HG03442 (cell line): ENCODE data around the gene DHRS12.

Experiments
- ATAC-seq: cut with Tn5 transposase; IDR thresholded peaks from one replicate; pipeline ENCODE4 v1.9.1; 2021; ENCODE audit warnings: mild to moderate bottlenecking, moderate library complexity; ENCODE audit not compliant: unreplicated experiment

The DHRS12 gene

DNA sequence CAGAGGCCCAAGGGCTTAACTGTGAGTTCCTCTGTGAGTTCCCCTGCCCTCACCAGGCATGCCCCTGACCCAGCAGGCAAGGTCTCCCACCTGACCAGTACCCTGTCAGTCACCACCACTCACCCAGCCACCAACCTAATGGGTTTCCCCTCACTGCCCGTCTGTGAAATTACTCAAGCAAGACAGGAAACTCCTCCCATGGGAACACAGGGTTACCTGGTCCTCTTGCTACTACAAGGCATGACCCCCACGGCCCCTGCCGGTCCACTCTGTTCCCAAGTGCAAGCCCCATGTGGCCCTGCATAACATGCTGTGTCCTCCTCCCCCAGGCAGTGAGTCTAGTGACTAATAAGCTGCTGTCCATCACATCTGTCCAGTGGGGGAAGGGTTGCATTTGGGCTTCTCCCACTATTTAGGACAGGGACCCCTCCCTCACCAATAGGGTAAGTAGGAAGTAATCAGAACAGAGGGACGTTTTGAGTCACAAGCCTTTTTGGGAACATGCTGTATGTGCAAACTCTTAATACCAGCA lies 8.0 kb upstream of the DHRS12 start:
- no peak for ATAC-seq

DNA sequence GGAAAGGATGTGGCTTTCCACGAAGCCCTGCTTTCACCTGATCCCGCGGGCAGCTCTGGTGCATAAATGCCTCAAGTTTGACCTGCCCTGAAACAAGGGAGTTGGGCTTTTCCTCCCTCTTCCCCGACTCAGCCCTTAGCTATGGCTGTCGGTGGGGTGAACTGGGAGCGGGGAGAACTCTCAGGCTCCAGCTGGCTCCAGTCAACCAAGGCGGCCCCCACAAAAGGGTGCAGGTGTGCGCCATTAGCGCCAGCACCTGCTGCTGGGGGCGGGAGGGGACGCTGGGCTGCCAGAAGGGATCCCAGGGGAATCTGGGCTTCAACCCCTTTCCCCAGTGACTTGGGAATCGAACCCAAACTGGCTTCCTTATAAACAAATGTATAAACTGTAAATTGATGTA lies 7.1 kb upstream of the DHRS12 start:
- ATAC-seq, result no peak

DNA sequence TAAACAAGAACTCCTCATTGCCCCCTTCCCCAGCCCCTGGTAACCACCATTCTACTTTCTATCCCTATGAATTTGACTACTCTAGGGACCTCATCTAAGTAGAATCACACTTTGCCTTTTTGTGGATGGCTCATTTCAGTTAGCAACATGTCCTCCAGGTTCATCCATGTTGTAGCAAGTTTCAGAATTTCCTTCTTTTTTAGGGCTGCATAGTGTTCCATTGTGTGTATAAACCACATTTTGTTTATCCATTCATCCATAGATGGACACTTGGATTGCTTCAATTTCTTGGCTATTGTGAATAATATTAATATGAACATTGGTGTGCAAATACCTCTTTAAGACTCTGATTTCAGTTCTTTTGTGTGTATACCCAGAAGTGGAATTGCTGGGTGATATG lies 4.8 kb upstream of the DHRS12 start:
- ATAC-seq, result no peak

DNA sequence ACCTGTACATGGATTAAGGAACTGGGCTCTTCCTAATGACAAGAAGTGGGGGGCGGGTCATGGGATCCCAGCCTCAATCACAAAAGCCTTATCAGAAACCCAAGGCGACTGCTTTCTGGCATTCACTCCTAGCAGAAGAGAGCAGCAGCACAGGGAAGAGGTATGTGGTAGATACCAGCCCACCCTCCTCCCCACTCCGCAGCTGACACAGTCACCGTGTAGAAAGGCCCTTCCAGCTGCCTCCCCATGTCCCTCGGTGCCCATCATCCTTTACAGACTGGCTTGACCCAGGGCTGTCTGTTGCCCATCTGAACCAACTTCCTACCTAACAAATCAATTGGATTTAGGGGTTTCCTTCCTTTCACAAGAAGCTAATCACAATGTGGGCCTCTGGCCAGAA lies 3.1 kb upstream of the DHRS12 start:
- ATAC-seq, result no peak

DNA sequence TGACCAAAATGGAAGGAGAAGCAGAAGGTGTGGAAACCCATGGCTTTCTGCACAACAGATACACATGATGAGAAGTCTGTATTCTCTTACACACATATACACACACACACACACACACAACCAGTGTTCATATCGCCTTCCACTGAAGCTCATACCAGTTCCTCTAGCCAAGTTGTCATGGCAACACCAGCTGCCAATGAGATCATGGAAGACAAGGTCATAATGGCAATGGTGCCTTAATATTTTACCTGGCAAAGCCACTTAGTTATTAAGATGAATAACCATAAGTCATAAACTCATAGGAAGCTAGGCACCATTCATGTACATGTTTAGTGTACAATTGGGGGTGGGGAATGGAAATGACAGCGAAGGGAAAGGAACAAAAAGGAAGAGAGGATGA lies 2.6 kb upstream of the DHRS12 start:
- ATAC-seq, result no peak

DNA sequence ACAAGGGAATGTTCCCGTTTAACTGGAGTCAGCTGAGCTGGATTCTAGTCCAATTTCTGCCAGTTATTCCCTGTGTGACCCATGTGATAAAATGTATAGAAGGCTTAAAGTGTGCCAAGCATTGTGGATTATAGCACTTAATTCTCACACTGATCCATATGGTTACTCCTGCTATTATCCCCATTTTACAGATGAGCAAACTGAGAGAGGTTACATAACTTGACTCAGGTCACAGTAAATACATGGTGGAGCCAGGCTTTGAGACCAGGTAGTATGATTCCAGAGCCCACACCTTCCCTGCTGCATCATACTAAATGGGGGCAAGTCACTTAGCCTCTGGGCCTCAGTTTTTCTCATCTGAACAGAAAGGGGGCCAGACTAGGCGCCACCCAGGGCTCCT lies 2.0 kb upstream of the DHRS12 start:
- ATAC-seq, result no peak

DNA sequence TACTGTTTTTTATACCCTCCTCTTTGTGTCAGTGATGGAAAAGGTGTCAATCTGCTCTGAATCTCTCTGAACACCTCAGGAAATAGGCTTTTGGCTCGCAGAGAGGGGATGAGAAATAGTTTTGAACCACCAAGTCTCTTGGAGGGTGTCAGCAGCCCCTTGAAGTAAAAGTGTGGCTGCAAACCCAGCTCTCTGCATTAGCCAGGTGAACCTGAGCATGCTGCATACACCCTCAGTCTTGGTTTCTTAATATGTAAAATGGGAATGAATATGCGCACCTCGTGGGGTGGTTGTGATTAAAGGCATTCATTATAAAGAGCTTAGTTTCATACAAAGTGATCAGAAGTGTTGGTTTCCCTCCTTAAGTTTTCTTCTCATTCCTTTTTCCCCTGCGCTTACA lies 1.4 kb upstream of the DHRS12 start:
- no peak for ATAC-seq

DNA sequence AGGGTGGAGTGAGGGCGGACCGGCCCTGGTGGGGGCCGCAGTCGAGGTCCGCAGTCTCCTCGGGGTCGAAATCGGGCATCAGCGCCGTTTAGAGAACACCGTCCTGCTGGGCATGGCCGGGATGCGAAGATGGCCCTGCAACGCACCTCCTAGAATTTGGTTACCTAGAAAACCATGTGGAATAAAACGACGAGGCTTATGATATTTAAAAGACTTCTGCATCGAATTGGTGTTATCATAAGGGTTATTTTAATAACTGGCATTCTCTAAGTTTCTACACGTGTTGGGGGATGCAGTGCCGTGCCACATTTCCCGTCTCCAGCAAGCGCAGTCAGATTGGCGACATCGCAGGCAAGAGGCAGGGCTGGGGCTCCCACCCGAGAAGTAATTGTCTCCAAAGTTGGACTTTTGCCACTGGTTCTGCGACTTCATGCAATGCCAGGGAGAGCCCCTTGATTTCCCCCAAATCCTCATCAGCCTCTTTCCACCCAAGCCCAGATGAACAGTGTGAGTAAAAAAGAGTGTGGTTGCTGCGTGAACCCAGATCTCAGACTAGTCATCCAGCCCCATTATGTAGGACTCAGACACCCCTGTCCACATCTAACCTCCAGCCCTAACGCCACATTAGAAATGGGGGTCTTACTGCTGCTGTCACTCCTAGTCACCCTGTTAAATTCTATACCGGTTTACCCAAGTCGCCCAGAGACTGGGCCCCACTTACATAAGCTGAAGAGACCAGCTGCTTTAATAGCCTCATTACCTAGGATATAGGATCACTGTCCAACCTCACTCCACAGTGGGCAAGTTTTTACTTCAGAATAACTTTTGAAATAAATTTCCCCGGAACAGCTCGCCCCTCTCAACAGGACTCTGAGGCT lies 571 bp upstream of the DHRS12 start:
- no peak for ATAC-seq

DNA sequence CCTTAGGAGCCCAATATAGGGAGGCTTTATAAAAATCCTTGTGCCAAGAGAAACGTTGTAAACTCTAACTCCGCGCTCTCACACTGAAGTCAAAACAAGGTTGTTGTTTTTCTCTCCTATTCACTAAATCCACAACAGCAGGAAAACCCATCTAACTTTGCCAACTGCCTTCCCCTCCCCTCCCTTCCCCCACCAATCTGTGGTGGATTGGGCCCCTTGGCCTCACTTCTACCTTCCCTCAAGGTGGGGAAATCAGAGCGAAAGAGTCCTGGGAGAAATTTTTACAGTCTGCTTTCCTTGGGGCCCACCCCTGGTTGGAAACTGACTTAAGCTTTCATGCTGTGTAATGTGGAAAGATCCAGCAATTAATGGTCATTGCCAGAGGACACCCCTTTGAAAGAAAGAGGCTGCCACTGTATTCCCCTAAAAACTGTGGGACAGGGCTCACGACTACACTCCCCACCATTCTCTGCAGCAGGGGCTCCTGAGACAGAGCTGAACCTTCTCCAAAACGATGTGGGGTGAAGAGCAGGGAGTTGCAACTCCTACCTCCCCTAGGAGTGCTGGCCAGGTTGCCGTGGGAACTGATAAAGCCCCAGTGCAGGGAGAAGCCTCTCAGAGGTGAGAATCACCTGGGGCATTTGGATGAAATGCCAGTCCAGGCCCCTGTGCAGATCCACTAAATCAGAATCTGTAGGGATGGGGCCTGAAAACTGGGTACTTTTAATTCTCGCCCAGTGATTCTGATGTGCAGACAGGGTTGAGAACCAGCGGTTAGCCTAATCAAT lies 1.1 kb downstream of the DHRS12 start:
- ATAC-seq, result no peak

DNA sequence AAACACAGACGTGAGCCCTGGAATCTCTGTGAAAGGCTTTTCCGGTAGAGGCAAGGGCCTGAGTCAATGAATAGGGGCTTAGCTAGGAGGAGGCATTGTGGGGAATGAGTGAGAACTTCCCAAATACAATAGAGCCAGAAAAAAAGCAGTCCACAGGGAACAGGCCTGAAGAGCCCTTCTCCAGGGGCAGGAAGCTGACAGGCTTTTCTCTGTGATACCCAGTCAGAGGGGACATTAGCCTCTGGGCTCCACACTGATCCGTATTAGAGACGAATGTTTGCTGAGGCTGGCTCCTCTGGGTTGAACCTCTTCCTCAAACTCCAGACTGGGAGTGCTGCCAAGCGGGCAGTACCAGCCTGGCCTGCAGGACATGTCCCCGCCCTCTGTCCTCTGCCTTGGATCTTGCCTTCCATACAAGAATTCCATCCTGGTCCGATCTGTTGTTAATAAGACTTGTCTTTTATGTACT lies 2.3 kb downstream of the DHRS12 start:
- no peak for ATAC-seq

DNA sequence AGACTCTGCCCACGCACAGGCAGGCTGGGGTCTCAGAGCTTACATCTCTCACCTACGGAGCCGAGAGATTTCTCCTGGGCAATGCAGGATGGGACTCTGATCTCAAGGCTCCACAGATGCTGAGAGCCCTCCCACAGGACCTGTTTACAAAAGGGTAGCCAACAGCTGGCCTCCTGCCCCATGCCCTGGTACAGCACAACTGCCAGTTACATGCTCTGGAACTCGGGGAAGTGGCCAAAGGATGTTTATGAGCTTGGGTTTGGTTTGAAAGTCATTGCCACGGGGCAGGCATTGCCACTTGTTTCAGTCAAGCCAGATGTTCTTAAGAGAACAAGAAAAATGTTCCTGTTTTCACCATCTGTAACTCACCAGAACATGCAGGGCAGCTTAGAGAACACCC lies 3.5 kb downstream of the DHRS12 start:
- no peak for ATAC-seq

DNA sequence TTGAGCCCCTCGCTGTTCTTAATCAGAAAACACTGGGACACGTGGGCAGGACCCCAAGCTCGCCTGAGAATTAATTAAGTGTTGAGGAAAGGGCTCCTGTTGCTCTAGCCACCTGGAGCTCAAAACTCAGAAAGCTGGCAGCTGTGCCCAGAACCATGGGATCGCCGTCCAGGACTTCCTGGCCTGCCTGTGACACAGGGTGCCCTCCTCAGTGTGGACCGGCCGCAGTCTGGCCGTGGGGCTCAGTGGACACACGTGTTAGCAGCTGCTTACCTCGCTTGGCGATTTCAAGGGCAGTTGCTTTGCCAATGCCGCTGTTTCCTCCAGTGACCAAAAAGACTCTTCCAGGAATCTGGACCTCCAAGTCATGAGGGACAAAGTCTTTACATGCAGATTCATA lies 4.7 kb downstream of the DHRS12 start:
- no peak for ATAC-seq

DNA sequence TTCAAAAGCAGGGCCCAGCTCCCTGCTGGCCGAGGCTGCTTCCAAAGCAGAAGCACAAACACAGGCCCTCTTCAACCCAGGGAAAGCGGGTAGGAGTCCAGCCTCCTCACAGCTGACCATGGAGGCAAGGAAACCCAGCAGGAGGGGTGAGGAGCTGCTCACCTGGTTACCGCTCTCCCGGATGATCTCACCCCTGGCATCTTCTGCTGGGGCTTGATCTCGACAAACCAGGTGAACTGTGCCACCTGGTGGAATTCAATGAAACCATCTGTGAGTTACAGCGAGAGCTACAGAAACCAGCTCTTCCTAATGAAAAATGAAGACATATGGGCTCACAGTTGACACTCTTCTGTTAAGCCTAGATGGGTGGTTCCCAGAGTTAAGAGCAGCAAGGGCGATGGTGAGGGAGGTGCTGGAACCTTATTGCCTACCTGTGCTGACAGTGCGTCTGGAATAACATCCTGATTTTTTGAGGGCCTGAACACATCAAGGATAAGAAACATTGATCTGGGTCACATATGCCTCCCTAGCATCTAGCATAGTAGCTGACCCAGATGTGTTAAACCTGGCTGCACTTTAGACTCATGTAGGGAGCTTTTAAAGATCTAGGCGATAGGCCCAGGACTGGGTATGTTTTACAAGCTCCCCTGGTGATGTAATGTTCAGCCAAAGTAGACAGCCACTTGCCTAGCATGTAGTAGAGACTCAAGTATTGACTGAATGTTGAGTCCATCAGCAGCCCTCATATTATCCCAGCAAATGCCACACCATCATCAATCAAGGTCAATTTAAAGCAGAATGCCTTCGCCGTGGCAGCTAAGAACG lies 6.1 kb downstream of the DHRS12 start:
- ATAC-seq, result peak; percentile 33

DNA sequence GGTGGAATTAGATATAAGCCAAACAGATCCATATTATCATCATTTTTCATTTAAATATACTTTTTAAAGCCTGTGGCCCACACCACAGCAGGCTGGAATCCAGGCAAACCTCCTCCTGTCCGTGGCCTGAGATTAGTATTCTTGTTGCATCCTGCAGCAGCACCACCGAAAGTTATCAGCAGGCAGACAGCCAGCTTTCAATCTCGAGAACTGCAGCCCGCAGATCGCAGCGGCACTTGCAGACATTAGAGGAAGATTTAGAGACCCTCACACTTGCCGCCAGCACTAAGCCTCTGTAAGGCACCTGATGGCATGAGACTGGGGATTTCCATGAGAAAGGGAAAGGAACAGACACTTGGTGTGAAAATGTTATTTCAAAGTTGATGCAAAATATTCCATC lies 7.4 kb downstream of the DHRS12 start:
- ATAC-seq, result no peak

DNA sequence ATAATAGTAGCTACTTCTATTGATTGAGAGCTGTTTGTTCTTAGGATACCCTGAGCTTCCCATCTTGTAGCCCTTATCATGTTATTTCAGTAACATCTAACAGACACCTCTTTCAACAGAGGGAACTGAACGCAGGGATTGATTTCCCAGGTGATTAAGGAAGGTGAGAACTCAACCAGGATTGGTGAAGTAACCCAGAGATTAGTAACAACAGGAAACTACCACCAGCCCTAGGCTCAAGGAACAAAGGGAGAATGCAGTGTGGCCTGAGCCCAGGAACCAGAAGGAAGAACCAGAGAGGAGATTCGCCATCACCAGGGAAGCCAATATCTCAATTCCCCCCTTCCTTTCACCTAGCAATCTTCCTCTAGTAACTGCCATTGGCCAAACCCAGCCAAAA lies 8.5 kb downstream of the DHRS12 start:
- no peak for ATAC-seq

DNA sequence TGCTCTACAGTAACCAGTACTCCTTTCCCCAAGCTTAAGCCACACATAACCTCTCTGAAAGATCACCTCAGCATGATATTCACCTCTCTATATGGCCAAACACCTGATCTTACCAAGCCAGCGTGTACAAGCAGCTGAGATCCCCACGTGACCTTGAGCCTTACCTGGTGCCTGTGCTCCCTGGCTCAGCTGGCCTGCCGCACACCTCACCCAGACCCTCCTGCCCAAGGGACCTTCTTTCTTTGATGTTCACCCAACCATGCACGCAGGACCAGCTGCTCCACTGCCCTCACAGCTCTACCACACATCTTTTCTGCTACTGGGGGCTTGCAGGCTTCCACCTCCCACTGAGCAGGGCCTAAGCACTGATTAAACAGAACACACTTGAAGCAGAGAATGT lies 9.0 kb downstream of the DHRS12 start:
- ATAC-seq, result no peak

DNA sequence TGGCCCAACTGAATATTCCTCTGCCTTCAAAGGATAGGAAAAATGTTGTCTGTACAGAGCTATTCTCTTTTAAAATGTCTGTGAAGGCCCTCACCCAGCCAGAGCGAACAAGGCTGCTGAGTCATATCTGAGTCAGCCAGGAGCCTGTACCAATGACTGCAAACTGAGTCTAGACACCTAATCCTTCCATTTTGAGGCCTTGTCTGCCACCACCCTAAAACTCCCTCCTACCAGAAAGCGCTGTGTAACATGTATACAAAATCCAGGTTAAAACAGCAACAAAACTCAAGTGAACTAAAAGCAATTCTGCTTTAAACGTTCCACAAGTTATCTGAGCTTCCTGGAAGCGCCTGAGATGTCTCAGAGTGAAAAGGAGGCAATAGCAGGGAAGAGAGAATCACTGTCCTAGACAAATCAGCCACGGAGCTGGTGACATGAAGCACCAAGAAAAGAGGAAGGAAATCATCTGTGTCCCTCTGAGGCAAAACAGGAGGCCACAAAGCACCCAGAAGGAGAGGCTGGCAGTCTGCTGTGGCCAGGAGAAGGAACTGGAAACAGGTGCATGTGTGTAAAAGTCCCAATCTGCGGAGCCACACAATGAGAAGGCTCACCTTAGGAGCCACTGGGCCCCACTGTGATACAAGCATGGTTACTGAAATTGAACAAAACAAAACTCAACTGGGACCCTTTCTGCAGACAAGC lies 10.2 kb downstream of the DHRS12 start:
- peak; percentile 51 for ATAC-seq

DNA sequence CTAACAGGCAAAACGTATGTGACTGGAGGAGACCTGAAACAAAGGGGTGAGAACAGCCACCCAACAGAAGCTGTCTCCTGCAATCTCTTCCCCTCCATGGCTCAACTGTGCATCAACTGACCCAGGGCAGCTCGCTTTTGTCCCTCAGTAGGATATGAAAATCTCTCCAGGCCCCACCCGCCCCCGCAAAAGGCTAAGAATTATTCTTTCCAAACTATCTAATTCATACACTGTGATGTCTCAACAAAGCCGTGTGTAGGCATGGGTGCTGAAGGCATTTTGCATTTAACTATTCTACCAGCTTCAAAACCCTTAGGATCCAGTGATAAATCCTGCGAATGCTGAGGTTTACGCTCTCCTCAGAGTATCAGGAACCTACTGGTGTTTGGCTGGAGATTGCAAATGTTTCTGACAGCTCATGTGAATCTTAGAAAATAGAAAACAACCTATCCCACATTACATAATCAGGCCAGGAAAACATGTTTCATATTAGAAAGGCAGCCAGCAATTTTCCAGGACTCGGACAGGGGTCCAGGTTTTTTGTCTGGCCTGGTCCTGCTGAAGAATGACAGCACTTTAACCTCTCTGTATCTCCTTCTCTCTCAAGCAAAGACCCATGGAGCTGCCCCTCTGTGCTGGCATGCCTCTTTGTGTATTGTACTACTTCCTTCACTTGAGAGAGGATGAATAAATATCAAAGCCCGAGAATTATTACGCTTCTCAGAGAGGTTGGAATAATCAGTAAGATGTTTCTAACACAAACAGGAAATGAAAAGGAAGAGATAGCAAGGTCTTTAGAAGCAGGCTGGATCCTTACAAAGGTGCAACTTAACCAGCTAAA lies 17.3 kb downstream of the DHRS12 start:
- no peak for ATAC-seq

DNA sequence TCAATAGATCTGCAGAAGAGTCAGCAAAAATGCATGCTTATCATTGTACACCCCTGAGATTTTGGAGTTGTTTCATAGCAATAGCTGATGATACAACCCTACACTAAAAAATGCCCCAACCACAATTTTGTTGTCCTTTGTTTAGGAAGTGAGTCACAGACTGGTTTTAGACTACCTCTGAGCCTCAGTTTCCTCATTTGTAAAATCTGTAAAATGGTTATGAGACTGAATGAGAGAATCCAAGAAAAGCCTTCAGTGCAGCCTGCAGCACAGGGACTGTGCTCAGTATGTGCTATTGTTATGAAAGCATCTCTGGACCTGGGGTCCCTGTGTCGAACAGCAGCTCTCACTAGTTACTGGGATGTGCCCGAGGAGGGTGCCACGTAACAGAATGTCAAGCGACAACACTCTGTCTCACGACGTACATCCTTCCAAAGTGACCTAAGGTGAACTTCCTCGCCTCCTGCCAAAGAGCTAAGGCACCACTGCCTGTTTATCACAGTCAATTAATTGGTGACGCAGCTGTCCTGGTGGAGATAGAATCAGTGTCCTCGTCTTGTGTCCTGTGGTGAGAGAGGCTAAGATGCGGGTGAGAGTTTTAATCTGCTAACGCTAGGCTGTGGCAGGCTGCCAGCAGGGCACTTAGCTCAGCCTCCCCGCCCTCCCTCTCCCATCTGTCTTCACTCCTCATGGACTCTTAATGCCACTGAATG lies 18.1 kb downstream of the DHRS12 start:
- ATAC-seq, result no peak
